CD4-positive, alpha-beta T cell treated with Interleukin-4 for 1 hour (primary cell): ENCODE data around the gene SUPT3H.
A peak's percentile ranks its signal among the peaks of the same experiment; 100 is the strongest.
"Not testable (repeated sequence)": the region's sequence is repeated elsewhere in the genome, so short reads cannot be mapped to it uniquely, and the experiment has no call there.

ENCODE experiments used
- DNase-seq, 2 donors: peaks; one replicate each; pipeline ENCODE4 v3.0.0-alpha.2; 2020 to 2022

Gene SUPT3H

GRCh38 chr6:45105170-45105820 lies 272.4 kb downstream of the SUPT3H start:
- no peak for DNase-seq

GRCh38 chr6:45104429-45104828 lies 273.3 kb downstream of the SUPT3H start:
- no peak for DNase-seq

GRCh38 chr6:45098256-45098655 lies 279.5 kb downstream of the SUPT3H start:
- no peak for DNase-seq

GRCh38 chr6:45094831-45095230 lies 282.9 kb downstream of the SUPT3H start:
- no peak for DNase-seq

GRCh38 chr6:45092135-45092534 lies 285.6 kb downstream of the SUPT3H start:
- no peak for DNase-seq

GRCh38 chr6:45086360-45087084 lies 291.2 kb downstream of the SUPT3H start:
- DNase-seq = no peak

GRCh38 chr6:45084257-45084656 lies 293.5 kb downstream of the SUPT3H start:
- peak in 1 of 2 donors; percentile 29 for DNase-seq

GRCh38 chr6:45082091-45082490 lies 295.6 kb downstream of the SUPT3H start:
- no peak for DNase-seq

- DNase-seq = no peak
These were observed 296.1 kb downstream of the SUPT3H start for GRCh38 chr6:45081634-45082033.

GRCh38 chr6:45078432-45078831 lies 299.3 kb downstream of the SUPT3H start:
- no peak for DNase-seq

- no peak for DNase-seq
These were observed 301.4 kb downstream of the SUPT3H start for GRCh38 chr6:45076217-45076930.

- no peak for DNase-seq
These were observed 302.5 kb downstream of the SUPT3H start for GRCh38 chr6:45075246-45075645.

- no peak for DNase-seq
These were observed 303.3 kb downstream of the SUPT3H start for GRCh38 chr6:45074439-45074838.

- no peak for DNase-seq
These were observed 304.0 kb downstream of the SUPT3H start for GRCh38 chr6:45073771-45074170.

- no peak for DNase-seq
These were observed 305.1 kb downstream of the SUPT3H start for GRCh38 chr6:45072673-45073072.

GRCh38 chr6:45072016-45072415 lies 305.7 kb downstream of the SUPT3H start:
- no peak for DNase-seq

- no peak for DNase-seq
These were observed 308.6 kb downstream of the SUPT3H start for GRCh38 chr6:45069091-45069490.

GRCh38 chr6:45067446-45067845 lies 310.3 kb downstream of the SUPT3H start:
- DNase-seq = not testable (repeated sequence)

- not testable (repeated sequence) for DNase-seq
These were observed 315.1 kb downstream of the SUPT3H start for GRCh38 chr6:45062659-45063058.

GRCh38 chr6:45057711-45058110 lies 320.0 kb downstream of the SUPT3H start:
- DNase-seq = no peak

GRCh38 chr6:45054610-45055009 lies 323.1 kb downstream of the SUPT3H start:
- no peak for DNase-seq

- no peak for DNase-seq
These were observed 325.4 kb downstream of the SUPT3H start for GRCh38 chr6:45052325-45052724.

- DNase-seq = no peak
These were observed 328.4 kb downstream of the SUPT3H start for GRCh38 chr6:45049188-45049843.
